Cortex of kidney (tissue), 1 donor: ENCODE results near the gene CIZ1.
A peak's percentile ranks its signal among the peaks of the same experiment; 100 is the strongest.

Experiments used
- DNase-seq: peaks from one replicate; lab custom pipeline; 2025; lab: John Stamatoyannopoulos, UW

The CIZ1 gene

DNA sequence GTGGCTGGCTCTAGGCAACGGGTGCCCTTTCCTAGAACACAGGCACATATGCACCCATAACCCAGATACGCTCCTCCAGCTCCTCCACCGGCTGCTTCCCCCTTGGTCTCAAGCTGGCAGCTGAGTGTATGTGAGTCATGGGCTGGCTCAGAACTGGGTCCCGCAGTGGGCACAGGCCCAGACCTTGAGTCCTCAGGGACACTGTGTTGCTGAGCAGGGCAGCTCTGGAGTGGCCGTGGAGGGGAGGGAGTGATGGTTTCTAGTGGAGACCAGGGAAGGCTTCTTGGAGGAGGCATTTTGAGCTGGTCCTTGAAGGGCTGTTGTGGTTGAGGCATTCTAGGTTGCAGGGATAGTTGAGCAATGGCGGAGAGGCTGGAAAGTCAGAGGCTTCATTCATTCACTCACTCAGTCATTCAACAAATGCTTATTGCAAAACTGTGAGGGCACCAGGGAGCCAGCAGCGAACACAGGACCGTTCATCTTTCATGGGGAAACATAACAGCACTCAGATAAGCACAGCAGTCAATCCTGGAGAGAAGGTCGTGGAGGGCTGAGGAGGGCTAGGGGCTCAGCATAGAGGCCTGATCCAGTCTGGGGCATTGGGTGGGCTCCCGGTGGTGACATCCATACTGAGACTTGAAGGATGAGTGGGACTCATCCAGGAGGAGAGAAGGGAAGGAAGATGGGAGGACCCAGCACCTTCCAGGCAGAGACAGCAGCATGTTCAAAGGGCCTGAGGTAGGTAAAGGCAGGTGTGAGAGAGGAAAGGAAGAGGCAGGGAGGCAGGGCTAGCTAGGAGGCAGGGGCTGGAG lies 29.0 kb downstream of the CIZ1 start:
- DNase-seq, result no peak

DNA sequence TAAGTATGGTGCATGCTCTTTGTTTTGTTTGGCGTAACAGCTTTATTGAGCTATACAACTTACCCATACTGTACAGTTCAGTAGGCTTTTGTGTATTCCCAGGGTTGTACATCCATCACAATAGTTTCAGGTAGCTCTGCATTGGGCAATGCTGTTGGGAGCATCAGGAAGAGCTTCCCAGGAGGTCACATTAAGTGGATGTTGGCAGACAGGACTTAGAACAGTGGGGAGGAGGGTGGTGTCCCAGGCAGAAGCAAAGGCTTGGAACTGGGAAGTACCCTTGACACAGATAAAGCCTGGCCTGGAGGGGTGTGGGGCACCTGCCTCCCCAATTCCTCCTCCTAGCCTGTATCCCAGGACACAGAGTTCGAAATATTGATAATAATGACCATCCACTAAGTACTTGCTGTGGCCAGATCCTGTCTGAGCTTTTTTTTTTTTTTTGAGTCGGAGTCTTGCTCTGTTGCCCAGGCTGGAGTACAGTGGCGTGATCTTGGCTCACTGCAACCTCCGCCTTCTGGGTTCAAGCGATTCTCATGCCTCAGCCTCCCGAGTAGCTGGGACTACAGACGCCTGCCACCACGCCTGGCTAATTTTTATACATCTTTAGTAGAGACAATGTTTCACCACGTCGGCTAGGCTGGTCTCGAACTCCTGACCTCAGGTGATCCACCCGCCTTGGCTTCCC lies 30.0 kb downstream of the CIZ1 start:
- DNase-seq, result no peak

DNA sequence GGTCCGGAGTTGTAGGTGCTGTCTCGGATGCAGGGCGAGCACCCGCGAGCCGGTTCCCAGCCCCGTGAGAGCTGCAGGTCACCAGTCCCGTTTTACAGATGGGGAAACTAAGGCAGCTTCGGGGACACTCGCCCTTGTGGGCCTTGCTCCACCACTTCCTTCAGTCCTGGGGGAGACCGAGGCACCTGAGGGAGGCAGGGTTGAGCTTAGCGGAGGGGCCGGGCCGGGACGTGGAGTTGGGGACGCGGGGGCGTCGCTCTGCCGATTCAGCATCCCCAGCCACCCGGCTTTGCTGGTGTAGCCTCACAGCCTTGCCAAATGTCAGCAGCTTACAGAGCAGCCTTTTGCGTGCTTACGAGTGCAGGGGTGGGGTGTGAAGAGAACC lies 30.8 kb downstream of the CIZ1 start:
- no peak for DNase-seq

DNA sequence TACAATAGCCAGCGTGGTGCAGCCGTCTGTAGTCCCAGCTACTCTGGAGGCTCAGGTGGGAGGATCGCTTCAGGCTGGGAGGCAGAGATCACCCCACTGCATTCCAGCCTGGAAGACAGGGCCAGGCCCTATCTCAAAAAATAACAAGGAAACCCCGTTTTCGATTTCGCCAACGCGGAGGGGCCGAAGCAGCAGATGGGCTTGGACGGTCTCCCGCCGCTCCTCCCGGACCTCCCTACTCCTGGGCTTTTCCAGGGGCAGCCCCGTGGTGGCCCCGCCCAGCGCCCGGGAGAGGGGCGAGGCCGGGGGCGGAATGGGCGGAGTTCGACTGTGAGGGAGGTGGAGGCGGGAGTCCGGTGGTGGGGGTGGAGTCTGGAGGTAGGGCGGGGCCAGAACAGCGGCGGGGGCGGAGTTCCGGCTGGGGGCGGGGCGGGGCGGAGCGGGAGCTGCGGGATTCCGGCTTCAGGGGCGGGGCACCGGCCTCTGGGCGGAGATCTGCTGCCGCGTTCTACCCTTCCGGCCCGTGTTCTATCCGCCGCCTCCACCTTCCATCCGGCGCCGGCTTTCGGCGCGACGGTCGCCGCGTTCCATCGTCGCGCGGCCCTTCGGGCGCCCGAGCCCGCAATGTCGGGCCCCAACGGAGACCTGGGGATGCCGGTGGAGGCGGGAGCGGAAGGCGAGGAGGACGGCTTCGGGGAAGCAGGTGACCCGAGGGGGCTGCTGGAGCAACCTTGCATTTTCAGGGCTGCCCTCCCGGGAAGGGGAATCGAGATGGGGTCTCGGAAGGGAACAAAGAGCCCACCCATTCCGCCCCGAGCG lies 31.4 kb downstream of the CIZ1 start, which contains the start of gene BBLN:
TSS of gene BBLN (plus strand) at position 482 of the 819 bp plus-strand sequence. CDS start at position 625, 143 bp downstream.
- peak; percentile 42 for DNase-seq

DNA sequence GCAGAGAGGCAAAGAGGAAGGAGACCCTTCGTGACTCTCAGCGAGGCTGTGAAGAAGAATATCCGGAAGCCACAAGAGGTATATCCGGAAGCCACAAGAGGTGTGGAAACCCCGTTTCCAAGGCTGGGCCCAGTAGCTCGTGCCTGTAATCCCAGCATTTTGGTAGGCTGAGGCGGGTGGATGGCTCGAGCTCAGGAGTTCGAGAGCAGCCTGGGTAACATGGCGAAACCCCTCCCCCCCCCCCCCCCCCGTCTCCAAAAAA lies 31.9 kb downstream of the CIZ1 start:
- no peak for DNase-seq

DNA sequence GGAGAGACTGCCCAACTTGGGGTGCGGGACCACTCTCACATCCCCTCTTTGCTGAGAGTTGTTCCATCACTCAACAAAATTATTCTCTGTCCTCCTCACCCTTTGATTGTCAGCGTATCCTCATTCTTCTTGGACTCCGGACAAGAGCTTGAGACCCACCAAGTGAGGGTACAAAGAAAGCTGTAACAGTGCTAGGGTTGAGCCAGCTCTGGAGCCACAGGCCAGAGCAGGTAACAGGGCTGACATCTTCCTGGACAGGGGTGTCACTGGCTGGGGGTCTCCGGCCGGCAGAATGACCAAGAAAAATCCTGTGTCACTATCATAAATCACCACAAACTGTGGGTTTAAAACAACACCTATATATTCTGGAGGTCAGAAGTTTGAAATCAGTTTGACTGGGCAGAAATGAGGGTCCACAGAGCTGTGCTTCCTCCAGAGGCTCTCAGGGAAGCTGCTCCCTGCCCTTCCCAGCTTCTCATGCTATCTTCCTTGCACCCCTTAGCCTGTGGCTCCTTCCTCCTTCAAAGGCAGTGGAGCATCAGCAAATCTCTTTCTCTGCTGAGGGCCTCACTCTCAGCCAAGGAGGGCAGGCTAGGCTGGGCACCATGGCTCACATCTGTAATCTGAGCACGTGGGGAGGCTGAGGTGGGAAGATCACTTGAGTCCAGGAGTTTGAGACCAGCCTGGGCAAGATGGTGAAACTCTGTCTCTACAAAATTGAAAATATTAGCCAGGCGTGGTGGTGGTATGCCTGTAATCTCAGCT lies 35.5 kb downstream of the CIZ1 start:
- no peak for DNase-seq

DNA sequence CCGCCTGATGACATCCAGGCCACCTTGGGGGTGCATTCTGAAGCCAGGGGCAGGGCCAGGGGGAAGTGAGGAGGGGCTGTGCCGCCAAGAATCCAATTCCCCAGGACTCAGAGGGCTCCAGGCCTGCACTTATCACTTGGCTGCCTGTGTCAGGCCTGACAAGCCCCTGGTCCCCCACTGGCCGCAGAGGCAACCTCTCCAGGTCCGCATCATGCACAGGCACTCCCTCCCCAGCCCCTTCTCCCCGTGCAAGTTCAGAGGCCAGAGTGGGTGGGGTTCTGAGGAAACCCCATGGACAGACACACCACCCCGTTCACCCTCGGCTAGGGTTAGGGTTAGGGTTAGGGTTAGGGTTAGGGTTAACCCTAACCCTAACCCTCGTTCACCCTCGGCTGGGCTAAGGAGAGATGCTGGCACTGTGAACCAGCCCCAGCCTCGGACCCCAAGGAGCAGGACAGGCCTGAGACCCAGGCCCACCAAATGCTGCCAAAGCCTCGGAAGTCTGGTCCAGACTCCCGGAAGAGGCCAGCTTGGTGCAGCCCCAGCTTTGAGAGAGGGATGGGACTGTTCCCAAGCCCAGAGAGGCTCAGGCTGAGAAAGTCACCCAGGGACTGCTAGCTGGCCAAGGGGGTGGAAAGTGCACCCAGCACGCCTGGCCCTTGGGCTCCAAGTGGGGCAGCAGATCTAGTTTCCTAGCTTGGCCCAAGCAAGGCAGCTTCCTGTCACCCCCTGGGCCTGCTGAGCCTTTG lies 37.3 kb downstream of the CIZ1 start:
- no peak for DNase-seq

DNA sequence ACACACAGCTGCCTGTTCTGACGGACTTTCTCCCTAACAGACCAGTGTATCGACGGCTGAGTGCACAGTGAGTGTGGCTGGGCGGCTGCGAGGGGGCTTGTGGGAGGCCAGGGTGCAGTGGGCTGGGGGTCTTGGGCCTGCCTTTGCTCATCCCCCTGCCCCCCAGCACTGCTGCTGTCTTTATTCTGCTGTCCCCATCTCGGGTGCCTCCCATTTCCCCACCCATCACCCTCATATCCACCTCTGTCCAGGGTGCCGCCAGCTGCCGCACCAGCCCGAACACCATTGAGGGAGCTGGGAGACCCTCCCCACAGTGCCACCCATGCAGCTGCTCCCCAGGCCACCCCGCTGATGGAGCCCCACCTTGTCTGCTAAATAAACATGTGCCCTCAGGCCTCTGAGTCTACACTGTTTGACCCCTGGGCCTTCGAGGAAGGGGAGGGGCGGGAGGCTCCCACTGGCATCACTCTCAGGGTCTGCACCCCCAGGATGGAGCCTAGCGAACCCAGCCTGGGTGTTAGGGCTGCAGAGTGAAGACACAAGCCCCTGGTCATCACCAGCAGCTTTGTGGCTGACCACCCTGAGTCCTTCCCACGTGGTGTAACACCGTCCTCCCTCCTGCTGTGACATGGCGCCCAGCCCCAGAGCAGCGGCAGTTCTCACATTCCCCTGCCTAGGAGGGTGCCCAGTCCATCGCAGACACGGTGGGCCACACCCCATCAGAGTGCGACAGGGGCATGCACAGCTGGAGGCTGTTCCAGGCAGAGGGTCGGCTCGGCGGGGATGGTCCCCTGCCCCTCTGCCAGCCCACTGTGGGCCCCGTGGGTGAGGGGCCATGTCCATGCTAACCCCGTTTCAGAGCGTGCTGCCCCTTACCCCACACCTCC lies 38.1 kb downstream of the CIZ1 start:
- DNase-seq, result no peak

DNA sequence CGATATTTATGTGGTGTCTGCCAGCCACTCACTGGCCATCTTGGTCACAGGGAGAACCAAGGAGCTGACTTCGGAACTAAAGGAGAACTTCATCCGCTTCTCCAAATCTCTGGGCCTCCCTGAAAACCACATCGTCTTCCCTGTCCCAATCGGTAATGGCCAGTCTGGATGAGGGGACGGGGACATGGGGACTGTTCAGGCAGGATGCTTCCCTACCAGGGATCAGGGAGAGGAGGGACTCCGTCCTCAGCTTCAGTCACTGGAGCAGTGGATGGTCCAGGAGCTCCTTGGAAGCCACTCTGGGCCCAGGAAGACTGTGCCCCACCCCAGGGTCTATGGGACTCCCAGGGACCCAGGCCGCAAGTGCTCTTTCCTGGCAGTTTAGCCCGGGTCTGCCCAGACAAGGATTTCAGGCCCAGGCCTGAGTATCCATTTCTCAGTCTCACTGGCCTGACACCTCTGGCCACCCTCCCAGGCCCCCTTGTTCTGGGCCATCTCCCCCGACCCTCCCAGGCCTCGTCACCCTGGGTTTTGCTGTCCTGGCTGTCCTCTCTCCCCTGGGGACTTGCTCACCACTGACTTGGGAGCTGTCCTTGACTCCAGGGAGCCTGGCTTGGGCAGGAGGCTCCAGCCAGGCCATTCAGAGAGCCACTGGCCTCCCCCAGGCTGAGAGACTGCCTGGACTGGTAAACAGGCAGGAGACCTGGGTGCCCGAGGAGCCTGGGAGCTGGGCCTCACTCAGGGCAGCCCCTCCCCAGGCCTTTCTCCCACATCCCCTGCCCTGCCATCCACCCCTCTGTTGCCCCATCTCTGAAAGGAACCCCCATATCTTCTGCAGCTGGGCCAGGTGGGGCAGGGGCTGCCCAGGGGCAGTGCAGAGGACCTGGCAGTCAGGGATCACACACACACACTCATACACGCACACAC lies 39.0 kb downstream of the CIZ1 start:
- no peak for DNase-seq

DNA sequence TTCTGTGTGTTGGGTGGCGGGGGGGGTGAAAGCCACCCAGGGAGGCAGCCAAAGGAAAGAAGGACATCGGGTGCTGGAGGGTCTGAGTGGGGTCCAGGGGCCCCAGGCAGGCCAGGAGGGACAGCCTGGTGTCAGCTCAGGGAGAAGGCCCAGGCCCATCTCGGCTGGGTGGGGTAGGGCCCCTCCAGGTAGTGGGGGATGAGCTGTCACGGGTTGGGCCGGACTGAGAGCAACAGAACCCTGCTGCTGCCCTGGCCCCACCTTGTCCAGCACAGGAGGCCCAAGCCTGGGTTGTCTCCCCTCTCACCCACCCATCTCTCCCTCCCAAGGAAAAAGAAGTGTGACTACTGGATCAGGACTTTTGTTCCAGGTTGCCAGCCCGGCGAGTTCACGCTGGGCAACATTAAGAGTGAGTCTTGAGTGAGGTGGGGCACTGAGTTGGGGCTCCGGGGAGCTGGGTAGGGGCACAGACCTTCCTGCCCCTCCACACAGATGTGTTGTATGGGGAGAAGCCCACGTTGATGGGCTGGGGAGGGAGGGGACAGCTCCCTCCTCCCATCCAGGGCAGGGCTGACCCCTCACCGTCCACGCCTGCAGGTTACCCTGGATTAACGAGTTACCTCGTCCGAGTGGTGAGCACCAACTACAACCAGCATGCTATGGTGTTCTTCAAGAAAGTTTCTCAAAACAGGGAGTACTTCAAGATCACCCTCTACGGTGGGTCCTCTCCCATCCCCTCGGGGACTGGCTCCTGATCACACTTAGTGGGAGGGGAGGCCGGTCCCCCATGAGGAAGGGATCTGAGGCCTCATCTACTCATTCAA lies 39.9 kb downstream of the CIZ1 start:
- DNase-seq, result no peak

DNA sequence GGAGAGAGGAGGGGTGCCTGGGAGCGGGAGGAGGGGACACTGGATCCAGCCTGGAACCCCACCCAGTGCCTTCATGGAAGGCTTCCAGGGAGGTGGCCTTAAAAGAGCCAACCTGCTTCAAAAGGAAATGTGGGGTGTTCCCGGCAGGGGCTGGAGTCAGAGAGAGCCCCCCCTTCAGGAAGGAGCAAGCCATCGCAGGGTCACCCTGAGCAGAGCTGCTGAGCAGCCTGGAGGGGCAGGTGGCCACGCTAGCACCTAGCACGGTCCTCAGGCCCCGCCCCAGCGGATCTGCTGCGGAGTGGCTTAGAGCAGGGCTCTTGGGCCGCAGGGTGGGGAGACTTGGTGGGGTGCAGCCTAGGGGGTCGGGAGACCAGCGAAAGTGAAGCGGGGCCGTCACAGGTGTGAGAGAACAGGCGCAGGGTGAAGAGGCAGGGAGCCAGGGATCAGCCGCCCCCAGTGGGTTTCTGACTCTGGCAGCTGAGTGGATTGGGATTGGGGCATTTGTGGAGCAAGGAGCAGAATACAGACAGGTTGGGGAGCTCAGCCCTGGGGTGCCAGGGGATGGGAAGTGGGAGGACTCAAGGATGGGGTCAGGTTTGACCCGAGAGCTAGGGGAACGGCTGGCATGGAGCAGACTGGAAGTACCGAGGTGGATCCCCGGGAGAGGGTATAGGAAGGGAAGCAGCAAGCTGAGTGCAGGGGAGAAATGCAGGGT lies 40.6 kb downstream of the CIZ1 start:
- no peak for DNase-seq

DNA sequence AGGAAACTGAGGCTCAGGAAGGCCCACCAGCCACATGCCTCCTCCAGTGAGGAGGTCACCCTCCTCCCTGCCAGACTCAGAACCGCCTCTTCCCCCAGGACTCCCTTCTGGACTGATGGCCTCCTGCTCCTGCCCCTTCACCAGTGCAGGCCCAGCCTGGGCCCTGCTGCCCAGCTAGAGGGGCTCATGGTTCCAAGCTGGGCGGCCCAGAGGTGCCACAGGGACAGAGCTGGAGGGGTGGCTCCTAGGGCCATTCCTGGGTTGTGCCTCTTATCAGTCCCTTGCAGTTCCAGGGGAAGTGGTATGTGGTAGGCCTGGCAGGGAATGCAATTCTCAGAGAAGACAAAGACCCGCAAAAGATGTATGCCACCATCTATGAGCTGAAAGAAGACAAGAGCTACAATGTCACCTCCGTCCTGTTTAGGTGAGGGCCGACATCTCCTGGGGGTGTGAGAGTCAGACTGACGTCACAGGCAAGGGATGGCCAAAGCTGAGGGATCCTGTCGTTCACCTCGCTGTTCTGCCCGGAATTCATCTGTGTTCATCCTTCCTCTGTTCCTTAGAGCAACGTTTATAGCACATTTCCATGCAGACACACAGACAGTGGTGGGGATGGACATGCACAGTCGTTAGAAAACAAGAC lies 41.3 kb downstream of the CIZ1 start:
- no peak for DNase-seq

DNA sequence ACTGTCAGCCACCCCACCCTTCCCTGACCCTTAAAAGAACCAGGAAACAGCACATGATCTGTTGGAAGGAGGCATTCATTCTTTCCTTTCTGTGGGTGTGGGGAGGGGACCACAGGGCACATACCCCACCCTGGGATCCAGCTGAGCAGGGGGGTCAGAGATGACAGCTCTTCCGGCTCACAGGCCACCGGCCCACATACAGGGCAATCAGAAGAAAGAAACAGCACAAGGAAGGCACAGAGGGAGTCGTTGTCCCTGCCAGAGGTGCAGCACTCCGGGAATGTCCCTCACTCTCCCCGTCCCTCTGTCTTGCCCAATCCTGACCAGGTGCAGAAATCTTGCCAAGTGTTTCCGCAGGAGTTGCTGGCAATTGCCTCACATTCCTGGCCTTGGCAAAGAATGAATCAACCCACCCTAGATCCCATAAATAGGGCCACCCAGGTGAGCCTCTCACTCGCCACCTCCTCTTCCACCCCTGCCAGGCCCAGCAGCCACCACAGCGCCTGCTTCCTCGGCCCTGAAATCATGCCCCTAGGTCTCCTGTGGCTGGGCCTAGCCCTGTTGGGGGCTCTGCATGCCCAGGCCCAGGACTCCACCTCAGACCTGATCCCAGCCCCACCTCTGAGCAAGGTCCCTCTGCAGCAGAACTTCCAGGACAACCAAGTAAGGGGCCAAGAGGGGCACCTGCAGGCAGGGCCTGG lies 42.2 kb downstream of the CIZ1 start, which contains the start of gene LCN2:
TSS of gene LCN2 (plus strand) at position 453 of the 701 bp plus-strand sequence. CDS start at position 526, 73 bp downstream.
- no peak for DNase-seq

DNA sequence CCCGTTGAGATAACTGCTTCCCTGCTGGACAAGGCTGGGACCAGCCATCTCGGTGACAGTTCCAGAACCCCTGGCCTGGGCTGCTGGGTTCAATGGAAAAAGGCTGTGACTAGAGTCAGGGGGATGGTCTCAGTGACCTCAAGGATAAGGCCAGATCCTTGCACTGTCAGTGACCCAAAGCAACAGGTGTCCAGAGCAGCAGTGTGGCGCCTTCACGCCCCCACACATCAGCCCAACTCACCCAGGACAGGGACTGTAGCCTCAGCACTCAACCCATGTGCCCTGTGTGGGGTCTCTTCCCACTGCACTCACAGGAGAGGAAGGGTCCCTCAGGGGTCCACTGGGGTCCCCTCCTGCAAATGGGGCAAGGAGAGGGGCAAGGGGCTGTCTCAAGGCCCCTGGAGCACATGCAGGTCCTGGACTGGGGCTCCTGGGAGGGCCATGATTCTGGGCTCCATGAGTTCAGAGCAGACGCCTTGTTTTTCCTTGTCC lies 42.8 kb downstream of the CIZ1 start:
- DNase-seq, result no peak

DNA sequence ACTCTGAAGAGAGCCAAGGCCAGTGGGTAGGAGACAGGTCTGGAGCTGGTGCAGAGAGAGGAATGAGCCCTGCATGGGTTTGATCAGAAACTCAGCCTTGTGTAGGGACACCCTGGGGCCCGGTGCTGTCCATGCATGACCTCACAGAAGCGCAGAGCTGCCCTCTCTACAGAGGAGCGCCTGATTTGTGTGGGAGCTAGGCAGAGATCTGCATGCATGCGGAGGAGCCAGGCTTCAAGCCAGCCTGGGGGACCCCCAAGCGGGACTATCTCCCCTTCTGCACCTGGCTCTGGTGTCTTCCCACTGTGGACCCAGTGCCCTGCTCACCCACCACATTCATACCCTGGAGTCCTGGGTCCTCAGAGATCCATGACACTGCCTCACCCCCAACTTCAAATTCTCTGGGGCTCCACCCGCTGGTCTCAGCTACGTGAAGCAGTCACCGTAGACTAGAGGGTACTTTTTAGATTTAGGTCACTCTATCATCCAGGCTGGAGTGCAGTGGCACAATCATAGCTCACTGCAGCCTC lies 44.7 kb downstream of the CIZ1 start:
- no peak for DNase-seq

DNA sequence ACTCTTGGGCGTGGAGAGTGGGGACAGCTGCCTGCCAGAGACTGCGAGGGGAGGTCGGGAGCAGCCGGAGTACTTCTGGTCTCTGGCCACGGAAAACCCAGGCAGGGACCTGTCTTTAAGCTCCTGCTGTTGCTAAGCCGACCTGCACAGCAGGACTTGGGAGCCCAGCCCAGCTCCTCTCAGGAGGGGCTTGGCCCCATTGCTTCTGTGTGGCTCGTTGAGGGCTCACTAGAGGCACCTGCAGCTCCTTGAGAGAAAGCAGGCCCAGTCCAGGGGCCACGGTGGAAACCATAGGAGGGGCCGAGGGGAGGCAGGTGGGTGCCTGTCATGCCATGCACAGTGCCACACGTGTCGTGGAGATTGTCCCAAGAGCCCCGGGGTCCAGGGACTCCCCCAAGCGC lies 45.4 kb downstream of the CIZ1 start:
- DNase-seq, result no peak
